G401 (cell line): ENCODE measurements around the gene ZNF808. TPM values are rescaled to one million over a fixed set of nuclear protein-coding genes. Genes with fewer than 3 reads are reported as not detected.
A peak's percentile ranks its signal among the peaks of the same experiment; 100 is the strongest.
"Not testable (repeated sequence)": the region's sequence is repeated elsewhere in the genome, so short reads cannot be mapped to it uniquely, and the experiment has no call there.

Source experiments
- DNase-seq: peaks from one replicate; pipeline ENCODE4 v3.0.0-alpha.2; 2015; ENCODE audit warnings: low spot score
- in situ Hi-C: cut with HindIII; loops from 2 replicates; pipeline ENCODE4 v1.10.0; 2016; ENCODE audit warnings: low sequenced_read_pairs, mixed read lengths
- total RNA-seq: library from RNA; depleted of rRNA; stranded (reverse); fragments of >200 nt; shearing (Covaris generic); gene quantifications from 2 replicates; pipeline ENCODE4 v1.2.3, GENCODE V29; 2014

ZNF808 gene
- total RNA-seq, 1 experiment from 2014 or later: 4.2 TPM

DNA sequence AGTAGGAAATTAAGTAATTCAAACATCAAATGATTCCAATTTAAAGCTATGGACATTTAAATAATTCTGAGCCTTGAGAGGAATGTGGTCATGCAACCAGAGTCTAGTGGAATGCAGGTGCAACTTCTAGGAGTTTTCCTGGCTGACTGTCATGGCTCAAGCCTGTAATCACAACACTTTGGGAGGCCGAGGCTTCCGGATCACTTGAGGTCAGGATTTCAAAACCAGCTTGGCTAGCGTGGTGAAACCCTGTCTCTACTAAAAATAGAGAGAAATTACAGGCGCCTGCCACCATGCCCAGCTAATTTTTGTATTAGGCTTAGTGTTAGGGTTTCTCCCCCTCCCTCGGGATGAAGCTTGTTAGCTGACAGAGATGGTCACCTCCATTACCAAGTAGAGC lies 6.4 kb downstream of the ZNF808 start:
- in situ Hi-C loops: no loop called here
- no peak for DNase-seq

DNA sequence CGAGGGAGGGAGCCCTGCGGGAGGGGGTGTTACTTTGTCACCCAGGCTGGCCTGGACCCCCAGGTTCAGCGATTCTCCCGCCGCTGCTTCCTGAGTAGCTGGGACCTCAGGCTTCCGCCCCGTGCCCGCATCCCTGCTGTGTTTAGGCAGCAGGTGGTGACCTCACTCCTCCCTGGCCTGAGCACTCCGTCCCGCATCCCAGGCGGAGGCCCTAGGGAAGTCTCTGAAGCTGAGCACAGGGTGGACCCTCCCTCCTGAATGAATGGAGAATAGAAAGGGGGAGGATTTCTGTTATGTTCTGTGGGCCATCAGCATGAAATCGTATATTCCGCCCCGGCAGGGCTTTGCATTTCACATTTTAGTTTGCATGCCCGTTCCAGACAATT lies 7.9 kb downstream of the ZNF808 start:
- in situ Hi-C loops, DNase-seq: not testable (repeated sequence)

DNA sequence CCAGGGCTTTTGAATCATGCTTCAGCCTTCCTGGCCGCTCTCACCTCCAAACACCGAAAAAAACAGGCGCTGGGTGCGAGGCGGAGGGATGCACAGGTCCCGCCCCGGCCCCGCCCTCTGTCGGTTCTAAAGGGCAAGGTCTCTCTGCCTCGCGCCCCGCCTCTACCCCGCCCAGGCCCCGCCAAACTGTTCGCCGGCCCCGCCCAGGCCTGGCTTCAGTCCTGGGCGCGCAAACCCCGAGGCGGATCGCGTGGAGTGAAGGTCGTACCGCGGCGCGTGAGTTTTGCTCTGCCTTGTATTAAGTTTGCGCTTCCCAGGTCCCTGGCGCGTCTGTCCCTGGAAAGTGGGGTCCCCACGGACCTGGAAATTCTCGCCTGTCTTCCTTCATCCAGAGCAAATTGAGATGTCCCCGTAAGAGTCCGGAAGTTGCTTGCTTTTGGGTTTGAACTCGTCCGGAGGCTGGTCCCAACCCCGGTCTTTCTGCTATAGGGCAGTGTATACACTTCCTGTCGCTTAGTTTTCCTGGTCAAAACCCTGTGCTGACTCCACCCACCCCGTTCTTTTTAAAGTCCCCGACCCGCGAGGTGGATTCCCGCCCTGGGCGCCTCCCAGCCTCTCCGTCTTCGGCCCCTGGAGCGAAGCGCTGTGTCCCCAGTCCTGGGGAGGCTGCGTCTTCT lies 8.4 kb downstream of the ZNF808 start:
- peak; percentile 94 for DNase-seq
- in situ Hi-C loops: no loop called here

DNA sequence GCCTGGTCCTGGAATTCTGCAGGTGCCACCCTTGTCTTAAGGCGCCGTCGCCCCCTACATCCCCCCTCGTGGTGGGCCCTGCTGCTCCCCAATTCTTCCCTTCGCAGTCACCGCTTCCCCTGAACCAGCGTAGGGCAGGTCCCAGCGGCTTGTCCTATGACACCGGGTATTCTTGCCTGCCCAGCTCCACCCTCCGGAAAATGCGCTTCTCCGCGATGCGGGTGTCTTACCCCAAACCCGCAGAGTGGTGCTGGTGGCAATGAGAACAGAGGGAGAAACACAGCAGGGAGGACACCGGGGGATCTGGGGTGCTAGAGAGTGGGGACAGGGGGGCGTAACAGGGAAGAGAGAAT lies 9.0 kb downstream of the ZNF808 start:
- DNase-seq: peak; percentile 49
- in situ Hi-C loops: no loop called here

DNA sequence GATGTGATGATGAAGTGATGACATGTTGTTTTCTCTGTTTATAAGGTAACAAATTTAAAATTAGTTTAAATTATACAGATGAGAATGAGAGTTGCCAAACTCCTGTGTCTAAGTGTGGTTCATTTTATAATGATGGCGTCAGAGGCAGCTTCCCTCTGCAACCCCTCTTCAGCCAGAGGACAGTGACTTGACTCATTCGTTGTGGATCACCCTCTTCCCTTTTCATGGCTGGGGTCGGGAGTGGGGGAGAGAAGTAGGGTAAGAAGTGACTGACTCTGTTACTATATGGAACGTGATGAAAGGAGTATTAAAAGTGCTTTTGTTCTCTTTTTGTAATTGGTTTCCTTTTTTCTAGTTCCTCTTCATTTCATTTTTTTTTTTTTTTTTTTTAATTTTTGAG lies 11.3 kb downstream of the ZNF808 start:
- DNase-seq, in situ Hi-C loops: not testable (repeated sequence)

DNA sequence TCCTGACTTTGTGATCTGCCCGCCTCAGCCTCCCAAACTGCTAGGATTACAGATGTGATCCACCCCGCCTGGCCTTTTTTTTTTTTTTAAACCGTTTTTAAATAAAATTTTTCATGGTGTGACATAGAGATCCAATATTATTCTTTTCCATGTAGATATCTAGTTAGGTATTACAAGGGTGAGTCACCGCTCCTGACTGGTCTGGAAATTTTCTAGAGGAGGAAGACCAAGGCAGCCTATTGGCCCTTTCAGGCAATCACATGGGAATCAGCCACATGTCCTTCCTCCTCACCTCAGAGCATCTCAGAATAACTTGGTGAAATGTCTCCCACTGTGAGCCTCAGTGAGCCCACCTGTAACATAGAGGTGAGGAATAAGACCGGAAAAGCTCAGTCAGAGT lies 13.7 kb downstream of the ZNF808 start:
- in situ Hi-C loops: not testable (repeated sequence)

DNA sequence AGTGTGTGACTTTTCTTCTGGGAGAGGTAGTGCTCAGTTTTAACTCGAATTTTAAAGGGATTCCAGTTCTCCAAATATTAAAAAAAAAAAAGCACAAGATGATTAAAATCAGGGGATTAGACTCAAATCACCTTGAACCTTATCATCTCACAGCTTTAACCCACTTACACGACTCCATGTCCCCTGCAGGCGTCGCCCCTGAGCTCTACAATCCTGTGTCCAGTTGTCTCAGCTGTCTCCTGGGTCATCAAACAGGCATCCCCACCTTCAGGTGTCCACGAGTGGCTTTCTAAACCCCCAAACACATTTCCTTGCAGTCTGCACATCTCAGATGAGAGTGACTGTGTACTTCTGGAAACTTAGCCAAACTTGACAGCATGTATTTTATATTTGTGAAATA lies 14.1 kb downstream of the ZNF808 start:
- DNase-seq: no peak
- in situ Hi-C loops: no loop called here

More for the DNA sequence above, 13.7 kb downstream of the ZNF808 start:
- not testable (repeated sequence) for DNase-seq

DNA sequence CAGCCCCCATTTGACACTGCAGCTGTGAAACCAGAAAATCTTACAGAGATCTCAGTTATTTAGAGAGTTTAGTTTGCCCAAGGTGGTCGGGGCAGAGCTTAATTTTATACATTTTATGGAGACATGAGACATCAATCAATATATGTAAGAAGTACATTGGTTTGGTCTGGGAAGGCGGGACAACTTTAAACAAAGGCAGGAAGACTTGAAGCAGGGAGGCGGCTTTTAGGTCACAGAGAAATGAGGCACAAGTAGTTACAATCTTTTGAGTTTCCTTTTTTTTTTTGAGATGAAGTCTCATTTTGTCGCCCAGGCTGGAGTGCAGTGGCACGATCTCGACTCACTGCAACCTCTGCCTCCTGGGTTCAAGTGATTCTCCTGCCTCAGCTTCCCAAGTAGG lies 15.1 kb downstream of the ZNF808 start:
- in situ Hi-C loops, DNase-seq: not testable (repeated sequence)

DNA sequence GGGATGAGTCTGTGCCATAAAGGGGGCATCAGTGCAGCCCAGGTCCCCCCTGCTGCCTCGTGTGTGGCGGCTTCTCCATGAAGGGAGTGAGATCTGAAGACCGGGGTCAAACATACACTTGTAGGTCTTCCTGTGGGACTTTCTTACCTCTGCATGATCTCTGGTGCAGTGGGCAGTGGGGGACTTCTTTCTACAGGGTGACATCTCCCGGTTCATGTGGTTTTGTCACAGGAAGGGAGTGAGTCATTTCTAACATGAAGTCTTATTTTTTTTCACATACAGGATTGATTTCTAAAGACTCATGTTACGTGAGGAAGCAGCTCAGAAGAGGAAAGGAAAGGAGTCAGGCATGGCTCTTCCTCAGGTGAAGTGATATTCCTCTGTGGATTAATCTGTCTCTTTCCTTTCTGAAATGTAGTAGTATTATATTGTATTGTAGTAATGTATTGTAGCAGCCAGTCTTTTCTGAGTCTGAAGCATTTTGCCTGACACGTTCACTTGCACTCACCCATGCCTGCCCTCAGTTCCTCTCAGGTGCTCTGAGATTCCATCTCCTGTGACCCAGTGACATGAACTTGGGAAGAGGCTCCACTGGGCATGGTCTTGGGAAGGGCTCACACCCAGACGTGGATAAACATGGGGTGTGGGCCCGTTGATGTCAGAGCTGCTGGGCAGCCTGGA lies 15.7 kb downstream of the ZNF808 start:
- no peak for DNase-seq
- in situ Hi-C loops: no loop called here

DNA sequence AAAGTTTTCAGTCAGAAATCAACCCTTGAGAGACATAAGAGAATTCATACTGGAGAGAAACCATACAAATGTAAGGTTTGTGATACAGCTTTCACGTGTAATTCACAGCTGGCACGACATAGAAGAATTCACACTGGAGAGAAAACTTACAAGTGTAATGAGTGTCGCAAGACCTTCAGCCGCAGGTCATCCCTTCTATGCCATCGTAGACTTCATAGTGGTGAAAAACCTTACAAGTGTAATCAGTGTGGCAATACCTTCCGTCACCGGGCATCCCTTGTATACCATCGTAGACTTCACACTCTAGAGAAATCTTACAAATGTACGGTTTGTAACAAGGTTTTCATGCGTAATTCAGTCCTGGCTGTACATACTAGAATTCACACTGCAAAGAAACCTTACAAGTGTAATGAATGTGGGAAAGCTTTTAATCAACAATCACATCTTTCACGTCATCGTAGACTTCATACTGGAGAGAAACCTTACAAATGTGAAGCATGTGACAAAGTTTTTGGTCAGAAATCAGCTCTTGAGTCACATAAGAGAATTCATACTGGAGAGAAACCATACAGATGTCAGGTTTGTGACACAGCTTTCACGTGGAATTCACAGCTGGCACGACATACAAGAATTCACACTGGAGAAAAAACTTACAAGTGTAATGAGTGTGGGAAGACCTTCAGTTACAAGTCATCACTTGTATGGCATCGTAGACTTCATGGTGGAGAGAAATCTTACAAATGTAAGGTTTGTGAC lies 26.9 kb downstream of the ZNF808 start:
- in situ Hi-C loops: no loop called here
- no peak for DNase-seq

DNA sequence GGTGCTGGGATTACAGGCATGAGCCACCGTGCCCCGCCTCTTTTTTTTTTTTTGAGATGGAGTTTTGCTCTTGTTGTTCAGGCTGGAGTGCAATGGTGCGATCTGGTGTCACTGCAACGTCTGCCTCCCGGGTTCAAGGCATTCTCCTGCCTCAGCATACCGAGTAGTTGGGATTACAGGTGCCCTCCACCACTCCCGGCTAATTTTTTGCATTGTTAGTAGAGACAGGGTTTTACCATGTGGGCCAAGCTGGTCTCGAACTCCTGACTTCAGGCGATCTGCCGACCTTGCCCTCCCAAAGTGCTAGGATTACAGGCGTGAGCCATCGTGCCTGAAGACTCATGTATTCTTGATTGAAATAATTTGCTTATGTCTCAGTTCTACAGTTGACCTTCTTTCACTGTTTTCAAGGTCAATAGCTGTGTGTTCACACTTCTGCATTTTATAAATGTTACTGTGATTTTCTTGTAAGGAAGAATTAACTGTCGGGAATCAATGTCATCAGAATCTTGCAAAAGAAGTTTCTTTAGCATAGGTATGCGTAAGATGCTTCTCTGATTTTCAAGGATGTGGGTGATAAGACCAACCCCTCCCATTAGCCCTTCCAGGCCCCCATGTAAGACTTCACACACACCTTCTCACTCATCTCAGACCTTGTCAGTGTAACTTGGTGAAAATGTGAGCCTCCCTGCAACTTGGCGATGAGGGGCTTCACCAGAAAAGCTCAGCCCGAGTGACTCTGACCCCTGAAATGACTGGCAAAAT lies 29.9 kb downstream of the ZNF808 start:
- in situ Hi-C loops: no loop called here
- no peak for DNase-seq

DNA sequence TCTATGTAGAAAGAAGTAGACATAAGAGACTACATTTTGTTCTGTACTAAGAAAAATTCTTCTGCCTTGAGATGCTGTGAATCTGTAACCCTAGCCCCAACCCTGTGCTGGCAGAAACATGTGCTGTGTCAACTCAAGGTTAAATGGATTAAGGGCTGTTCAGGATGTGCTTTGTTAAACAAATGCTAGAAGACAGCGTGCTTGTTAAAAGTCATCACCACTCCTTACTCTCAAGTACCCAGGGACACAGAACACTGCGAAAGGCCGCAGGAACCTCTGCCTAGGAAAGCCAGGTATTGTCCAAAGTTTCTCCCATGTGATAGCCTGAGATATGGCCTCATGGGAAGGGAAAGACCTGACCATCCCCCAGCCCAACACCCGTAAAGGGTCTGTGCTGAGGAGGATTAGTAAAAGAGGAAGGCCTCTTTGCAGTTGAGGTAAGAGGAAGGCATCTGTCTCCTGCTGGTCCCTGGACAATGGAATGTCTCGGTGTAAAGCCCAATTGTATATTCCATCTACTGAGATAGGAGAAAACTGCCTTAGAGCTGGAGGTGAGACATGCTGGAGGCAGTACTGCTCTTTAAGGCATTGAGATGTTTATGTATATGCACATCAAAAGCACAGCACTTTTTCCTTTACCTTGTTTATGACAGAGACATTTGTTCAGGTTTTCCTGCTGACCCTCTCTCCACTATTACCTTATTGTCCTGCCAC lies 31.4 kb downstream of the ZNF808 start:
- in situ Hi-C loops, DNase-seq: not testable (repeated sequence)

DNA sequence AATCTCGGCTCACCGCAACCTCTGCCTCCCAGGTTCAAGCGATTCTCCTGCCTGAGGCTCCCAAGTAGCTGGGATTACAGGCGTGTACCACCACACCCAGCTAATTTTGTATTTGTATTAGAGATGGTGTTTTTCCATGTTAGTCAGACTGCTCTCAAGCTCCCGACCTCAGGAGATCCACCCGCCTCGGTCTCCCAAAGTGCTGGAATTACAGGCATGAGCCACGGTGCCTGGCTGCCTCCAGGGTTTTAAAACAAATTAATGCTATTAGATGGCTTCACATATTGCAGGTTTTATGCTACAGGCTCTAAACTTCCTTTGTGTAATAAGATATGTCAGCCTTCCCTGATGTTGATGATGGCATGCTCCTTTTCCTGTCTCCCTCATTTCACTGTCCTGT lies 34.1 kb downstream of the ZNF808 start:
- DNase-seq, in situ Hi-C loops: not testable (repeated sequence)

DNA sequence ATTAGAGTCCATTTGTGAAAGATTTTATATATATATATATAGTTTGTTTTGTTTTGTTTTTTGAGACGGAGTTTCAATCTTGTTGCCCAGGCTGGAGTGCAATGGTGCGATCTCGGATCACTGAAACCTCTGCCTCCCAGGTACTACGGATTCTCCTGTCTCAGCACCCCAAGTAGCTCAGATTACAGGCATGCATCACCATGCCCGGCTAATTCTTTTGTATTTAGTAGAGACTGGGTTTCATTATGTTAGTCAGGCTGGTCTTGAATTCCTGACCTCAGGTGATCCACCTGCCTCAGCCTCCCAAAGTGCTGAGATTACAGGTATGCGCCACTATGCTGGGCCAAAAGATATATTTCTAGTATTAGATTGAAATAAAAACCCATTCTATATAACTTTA lies 38.7 kb downstream of the ZNF808 start:
- no peak for DNase-seq
- in situ Hi-C loops: no loop called here

DNA sequence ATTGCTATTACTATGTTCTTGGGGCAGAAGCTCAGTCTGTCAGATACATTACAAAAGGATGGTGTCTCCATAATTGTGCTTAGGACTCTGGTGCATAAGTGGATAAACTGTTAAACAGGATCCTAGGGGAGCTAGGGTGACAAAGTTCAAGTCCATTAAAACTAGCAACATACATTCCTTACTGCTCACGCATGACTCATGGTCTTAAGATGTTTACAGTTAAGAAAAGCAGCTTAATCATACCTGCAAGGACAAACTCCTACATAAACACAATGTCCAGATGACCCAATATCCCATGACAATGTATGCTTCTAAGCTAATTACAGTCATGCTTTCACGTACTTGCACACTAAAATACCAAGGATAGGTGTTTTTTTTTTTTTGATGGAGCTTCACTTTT lies 39.1 kb downstream of the ZNF808 start:
- DNase-seq: no peak
- in situ Hi-C loops: no loop called here

DNA sequence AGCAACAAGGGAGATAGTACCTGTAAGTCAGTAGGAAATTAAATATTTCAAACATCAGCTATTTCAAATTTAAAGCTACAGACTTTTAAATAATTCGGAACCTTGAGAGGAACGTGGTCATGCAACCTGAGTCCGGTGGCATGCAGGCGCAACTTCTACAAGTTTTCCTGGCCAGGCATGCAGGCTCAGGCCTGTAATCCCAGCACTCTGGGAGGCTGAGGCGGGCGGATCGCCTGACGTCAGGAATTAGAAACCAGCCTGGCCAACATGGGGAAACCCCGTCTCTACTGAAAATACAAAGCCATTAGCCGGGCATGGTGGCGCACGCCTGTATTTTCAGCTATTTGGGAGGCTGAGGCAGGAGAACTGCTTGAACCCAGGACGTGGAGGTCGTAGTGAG lies 40.5 kb downstream of the ZNF808 start:
- DNase-seq: no peak
- in situ Hi-C loops: no loop called here

DNA sequence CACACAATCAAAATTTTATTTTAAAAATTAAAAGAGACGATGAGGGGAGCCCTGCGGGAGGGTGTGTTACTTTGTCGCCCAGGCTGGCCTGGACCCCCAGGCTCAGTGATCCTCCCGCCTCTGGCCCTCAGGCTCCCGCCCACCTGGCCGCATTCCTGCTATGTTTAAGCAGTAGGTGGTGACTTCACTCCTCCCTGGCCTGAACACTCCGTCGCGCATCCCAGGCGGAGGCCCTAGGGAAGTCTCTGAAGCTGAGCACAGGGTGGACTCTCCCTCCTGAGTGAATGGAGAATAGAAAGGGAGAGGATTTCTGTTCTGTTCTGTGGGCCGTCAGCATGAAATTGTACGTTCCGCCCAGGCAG lies 42.2 kb downstream of the ZNF808 start:
- DNase-seq, in situ Hi-C loops: not testable (repeated sequence)

DNA sequence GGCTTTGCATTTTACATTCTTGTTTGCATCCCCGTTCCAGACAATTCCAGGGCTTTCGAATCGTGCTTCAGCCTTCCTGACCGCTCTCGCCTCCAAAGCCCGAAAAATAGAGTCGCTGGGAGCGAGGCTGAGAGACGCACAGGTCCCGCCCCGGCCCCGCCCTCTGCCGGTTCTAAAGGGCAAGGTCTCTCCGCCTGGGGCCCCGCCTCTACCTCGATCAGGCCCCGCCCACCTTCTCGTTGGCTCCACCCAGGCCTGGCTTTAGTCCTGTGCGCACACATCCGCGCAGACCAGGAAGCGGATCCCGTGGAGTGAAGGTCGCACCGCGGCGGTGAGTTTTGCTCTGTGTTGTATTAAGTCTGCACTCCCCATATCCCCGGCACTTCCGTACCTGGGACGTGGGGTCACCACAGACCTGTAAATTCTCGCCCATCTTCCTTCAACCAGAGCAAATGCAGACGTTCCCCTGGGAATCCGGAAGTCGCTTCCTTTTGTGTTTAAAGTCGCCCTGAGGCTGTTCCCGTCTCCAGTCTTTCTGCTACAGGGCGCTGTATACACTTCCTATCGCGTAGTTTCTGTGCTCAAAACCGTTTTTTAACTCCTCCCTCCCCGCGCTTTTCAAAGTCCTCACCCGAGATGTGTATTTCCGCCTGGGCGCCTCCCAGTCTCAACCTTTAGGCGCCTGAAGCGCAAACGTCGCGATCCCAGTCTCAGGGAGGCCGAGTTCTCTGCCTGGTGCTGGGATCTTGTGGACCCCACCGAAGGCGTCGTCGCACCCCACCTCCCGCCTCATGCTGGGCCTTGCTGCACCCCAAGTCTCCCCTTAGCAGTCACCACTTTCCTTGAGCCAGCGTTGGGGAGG lies 42.8 kb downstream of the ZNF808 start, which contains the start of gene ZNF701:
Gene ZNF701 (plus strand): TSS at position 288 of the 862 bp plus-strand sequence. CDS start 3,861 bp downstream, outside the sequence.
- DNase-seq: peak; percentile 96
- in situ Hi-C loops: no loop called here
